Spleen (tissue), 11 donors: ENCODE results near the gene ZNF518B. TPM values are rescaled to one million over a fixed set of nuclear protein-coding genes. Genes with fewer than 3 reads are reported as not detected.

Source experiments
- DNase-seq: peaks from one replicate; pipeline ENCODE4 v3.0.0-alpha.2; 2020
- H3K27ac ChIP-seq, 8 donors: fragments of 200-600 bp; sonication (generic) in 7 of 8; 1 replicate in 4 of 8; 2 replicates in 4 of 8; pipeline versions ENCODE4 v1.5.0 to v1.8.0; 2016 to 2021; ENCODE audit warnings: inconsistent platforms in 4 of 8, mild to moderate bottlenecking in 4 of 8, moderate library complexity in 1 of 8
- H3K27me3 ChIP-seq, 7 donors: fragments of 200-600 bp; sonication (generic) in 6 of 7; replicated peaks in 1 of 7; 1 replicate in 4 of 7; 2 replicates in 3 of 7; pipeline versions ENCODE4 v1.5.0 to v1.8.0; 2016 to 2021; ENCODE audit warnings: inconsistent platforms in 3 of 7, mild to moderate bottlenecking in 1 of 7
- H3K36me3 ChIP-seq, 6 donors: fragments of 200-600 bp; sonication (generic) in 5 of 6; 1 replicate in 4 of 6; 2 replicates in 2 of 6; pipeline versions ENCODE4 v1.5.0 to v1.8.0; 2016 to 2021; ENCODE audit warnings: inconsistent platforms in 2 of 6
- H3K4me1 ChIP-seq, 6 donors: fragments of 200-600 bp; sonication (generic) in 5 of 6; 1 replicate in 3 of 6; 2 replicates in 3 of 6; pipeline versions ENCODE4 v1.5.0 to v1.8.0; 2016 to 2021; ENCODE audit warnings: inconsistent platforms in 3 of 6
- H3K4me3 ChIP-seq, 8 donors: fragments of 200-600 bp; sonication (generic) in 7 of 8; 1 replicate in 4 of 8; 2 replicates in 4 of 8; pipeline versions ENCODE4 v1.5.0 to v1.8.0; 2016 to 2021; ENCODE audit warnings: inconsistent platforms in 4 of 8, mild to moderate bottlenecking in 4 of 8, moderate library complexity in 2 of 8
- H3K9me3 ChIP-seq, 8 donors: fragments of 200-600 bp; sonication (generic) in 7 of 8; 1 replicate in 4 of 8; 2 replicates in 4 of 8; pipeline versions ENCODE4 v1.5.0 to v1.8.0; 2016 to 2021; ENCODE audit warnings: inconsistent platforms in 4 of 8
- CTCF ChIP-seq, 11 experiments: fragments of 200-600 bp in 7 of 11; fragments of 450-650 bp in 4 of 11; sonication (generic) in 4 of 11; IDR thresholded peaks in 8 of 11; conservative IDR thresholded peaks in 3 of 11; 1 replicate in 7 of 11; 2 replicates in 4 of 11; pipeline versions ENCODE4 v1.4.0 to v1.8.0; 2016 to 2021; ENCODE audit warnings: antibody characterized with exemption in 11 of 11, inconsistent platforms in 4 of 11, mild to moderate bottlenecking in 1 of 11
- POLR2A ChIP-seq, 3 donors: fragments of 450-650 bp; IDR thresholded peaks; one replicate each; pipeline ENCODE4 v1.5.1; 2017; ENCODE audit warnings: antibody characterized with exemption in 3 of 3, mild to moderate bottlenecking in 1 of 3
- POLR2AphosphoS5 ChIP-seq, 3 donors: sonication (generic); formaldehyde crosslinking; IDR thresholded peaks; one replicate each; pipeline ENCODE4 v1.5.1; 2017; ENCODE audit warnings: antibody characterized with exemption in 3 of 3
- WGBS, 5 donors: extraction: QIAGEN DNeasy Blood & Tissue Kit in 3 of 5; methylation state at CpG; one replicate each; pipeline versions ENCODE4 v1.1.5 to v1.1.7; 2013 to 2018; 5-methylcytosine and 5-hydroxymethylcytosine counted together
- intact Hi-C: fragments of 100-400 bp; cut with DNase I; formaldehyde crosslinking; loops from one replicate; pipeline ENCODE4 v1.15.0; 2023; ENCODE audit warnings: low total_unique reads
- polyA plus RNA-seq, 3 donors: library from polyadenylated mRNA; stranded (reverse); fragments of 200-250 nt; gene quantifications; one replicate each; pipeline ENCODE4 v1.2.1, GENCODE V29; 2013
- total RNA-seq, 7 donors: library from RNA; depleted of rRNA in 3 of 7; stranded (reverse); fragments of >200 nt in 3 of 7; fragmentation: NEBNext Ultra II Directional in 4 of 7; extraction: Animal tissue kit (Norgen Biotek cat#: 25700) in 4 of 7; gene quantifications; one replicate each; pipeline versions ENCODE4 v1.1.0 to v1.2.1, GENCODE V29; 2016 to 2021
- donor health status: healthy with polysubstance abuse.
- donor health status: DM: no; HTN: no; CAD: no; lungs with moderate emphysema.
- donor health status: DM: no; HTN: no; CAD: no.
- donor health status: Bipolar disorder and iron deficiency.
- donor health status: healthy.
- donor health status: DM: no; HTN: no; CAD: no.
- donor health status: DM: yes; HTN: yes; CAD: no.

Gene ZNF518B
- total and polyA plus RNA-seq, 10 donors, result 4.9 to 61.9 (median 22.6) TPM

GRCh38 chr4:10491401-10491800 lies 34.2 kb upstream of the ZNF518B start:
- no peaks in the 10 kb centered on the region for H3K27me3 ChIP-seq
- intact Hi-C loops, result no loop called here
- DNase-seq, result no peak
- WGBS, 5 donors, result 56 to 74% (median 70%) methylated on average over 3 of the region's 3 CpGs
- TF ChIP-seq POLR2AphosphoS5 (IDR thresholded peaks at IDR 0.05) (no peak), POLR2A (IDR thresholded peaks at IDR 0.05) (no peak), CTCF (IDR thresholded peaks at IDR 0.05 in 8 of 11, conservative IDR thresholded peaks at IDR 0.05 in 3 of 11) (no peak)
- H3K9me3 ChIP-seq, result no peaks in the 10 kb centered on the region
- no peaks in the 10 kb centered on the region for H3K36me3 ChIP-seq
- no peak overlapping the region for H3K4me3 ChIP-seq
- no peak overlapping the region for H3K27ac ChIP-seq
- no peaks in the 10 kb centered on the region for H3K4me1 ChIP-seq

GRCh38 chr4:10490996-10491395 lies 33.8 kb upstream of the ZNF518B start:
- Histone ChIP-seq H3K27me3 (no peaks in the 10 kb centered on the region), H3K9me3 (no peaks in the 10 kb centered on the region), H3K4me1 (no peaks in the 10 kb centered on the region), H3K36me3 (no peaks in the 10 kb centered on the region), H3K4me3 (no peak overlapping the region), H3K27ac (no peak overlapping the region)
- no peak for DNase-seq
- WGBS, 5 donors, result 87 to 93% (median 89%) methylated on average over 5 of the region's 5 CpGs
- intact Hi-C loops, result no loop called here
- TF ChIP-seq POLR2AphosphoS5 (IDR thresholded peaks at IDR 0.05) (no peak), CTCF (IDR thresholded peaks at IDR 0.05 in 8 of 11, conservative IDR thresholded peaks at IDR 0.05 in 3 of 11) (no peak), POLR2A (IDR thresholded peaks at IDR 0.05) (no peak)

GRCh38 chr4:10482913-10483312 lies 25.7 kb upstream of the ZNF518B start:
- intact Hi-C loops, result no loop called here
- DNase-seq, result no peak
- Histone ChIP-seq H3K36me3 (no peaks in the 10 kb centered on the region), H3K9me3 (no peaks in the 10 kb centered on the region), H3K27ac (no peak overlapping the region), H3K4me1 (no peaks in the 10 kb centered on the region), H3K27me3 (peaks cover 0 to 6% (median 0%) of the 10 kb centered on the region in 7 donors), H3K4me3 (no peak overlapping the region)
- 72 to 78% (median 74%) methylated on average over 5 of the region's 5 CpGs for WGBS, 5 donors
- TF ChIP-seq POLR2AphosphoS5 (IDR thresholded peaks at IDR 0.05) (no peak), CTCF (IDR thresholded peaks at IDR 0.05 in 8 of 11, conservative IDR thresholded peaks at IDR 0.05 in 3 of 11) (no peak), POLR2A (IDR thresholded peaks at IDR 0.05) (no peak)

GRCh38 chr4:10480616-10481015 lies 23.4 kb upstream of the ZNF518B start:
- no peak overlapping the region for H3K27ac ChIP-seq
- TF ChIP-seq CTCF (IDR thresholded peaks at IDR 0.05 in 8 of 11, conservative IDR thresholded peaks at IDR 0.05 in 3 of 11), result no peak
- no peak for TF ChIP-seq POLR2A (IDR thresholded peaks at IDR 0.05)
- no peak for TF ChIP-seq POLR2AphosphoS5 (IDR thresholded peaks at IDR 0.05)
- H3K4me3 ChIP-seq, result no peak overlapping the region
- H3K27me3 ChIP-seq, result peaks cover 0 to 6% (median 0%) of the 10 kb centered on the region in 7 donors
- no peaks in the 10 kb centered on the region for H3K4me1 ChIP-seq
- H3K9me3 ChIP-seq, result no peaks in the 10 kb centered on the region
- intact Hi-C loops, result no loop called here
- DNase-seq, result no peak
- no peaks in the 10 kb centered on the region for H3K36me3 ChIP-seq
- WGBS, 5 donors, result 79 to 90% (median 85%) methylated on average over 5 of the region's 5 CpGs
